Neural cell (in vitro differentiated cells): ENCODE measurements around the gene MAP4K4. TPM values are rescaled to one million over a fixed set of nuclear protein-coding genes. Genes with fewer than 3 reads are reported as not detected.

Experiments
- H2AFZ ChIP-seq: fragments of 200-600, 300-800 bp; sonication (generic), shearing (Covaris generic); 2 replicates; pipeline ENCODE4 v1.6.0; 2014; ENCODE audit warnings: low read depth, mild to moderate bottlenecking, antibody characterized with exemption, low read length, moderate library complexity
- H3F3A ChIP-seq: fragments of 200-600 bp; shearing (Covaris generic); 2 replicates; pipeline ENCODE4 v1.6.1; 2016; ENCODE audit warnings: mild to moderate bottlenecking, moderate library complexity, mixed read lengths, antibody characterized with exemption, low read length; ENCODE audit not compliant: insufficient read depth, poor library complexity, severe bottlenecking
- H3K27ac ChIP-seq: fragments of 200-600, 300-800 bp; sonication (generic), shearing (Covaris generic); 2 replicates; pipeline ENCODE4 v1.5.1; 2014; ENCODE audit warnings: mild to moderate bottlenecking, low read length, moderate library complexity
- H3K27me3 ChIP-seq: fragments of 300-800, 200-600 bp; sonication (generic), shearing (Covaris generic); 2 replicates; pipeline ENCODE4 v1.6.0; 2014; ENCODE audit warnings: mild to moderate bottlenecking, low read depth, low read length, moderate library complexity; ENCODE audit not compliant: insufficient read depth
- H3K36me3 ChIP-seq: fragments of 300-800, 200-600 bp; sonication (generic), shearing (Covaris generic); 2 replicates; pipeline ENCODE4 v1.5.1; 2014; ENCODE audit warnings: mild to moderate bottlenecking, antibody characterized with exemption, low read length, moderate library complexity; ENCODE audit not compliant: insufficient read depth
- H3K4me2 ChIP-seq: fragments of 300-800, 200-600 bp; sonication (generic), shearing (Covaris generic); 2 replicates; pipeline ENCODE4 v1.6.0; 2014; ENCODE audit warnings: mild to moderate bottlenecking, low read length
- H3K4me3 ChIP-seq: fragments of 300-800, 200-600 bp; sonication (generic), shearing (Covaris generic); 2 replicates; pipeline ENCODE4 v1.5.1; 2014; ENCODE audit warnings: mild to moderate bottlenecking, low read length, moderate library complexity
- H3K79me2 ChIP-seq: fragments of 200-600 bp; shearing (Covaris generic); replicated peaks from 2 replicates; pipeline ENCODE4 v1.6.0; 2014; ENCODE audit warnings: mild to moderate bottlenecking, low read length, moderate library complexity; ENCODE audit not compliant: insufficient read depth
- H3K9ac ChIP-seq: fragments of 300-800, 200-600 bp; sonication (generic), shearing (Covaris generic); 2 replicates; pipeline ENCODE4 v1.6.1; 2016; ENCODE audit warnings: mild to moderate bottlenecking, low read length, mixed read lengths
- H3K9me2 ChIP-seq: fragments of 200-600 bp; shearing (Covaris generic); 2 replicates; pipeline ENCODE4 v1.6.1; 2016; ENCODE audit warnings: mild to moderate bottlenecking, low read length, mixed read lengths; ENCODE audit not compliant: insufficient read depth
- H3K9me3 ChIP-seq: fragments of 200-600, 300-800 bp; sonication (generic), shearing (Covaris generic); 2 replicates; pipeline ENCODE4 v1.6.1; 2016; ENCODE audit warnings: mild to moderate bottlenecking, mixed run types, low read length, moderate library complexity, mixed read lengths
- H4K20me1 ChIP-seq: fragments of 200-600 bp; shearing (Covaris generic); 2 replicates; pipeline ENCODE4 v1.6.1; 2016; ENCODE audit warnings: mild to moderate bottlenecking, mixed run types; ENCODE audit not compliant: insufficient read depth
- EP300 ChIP-seq: fragments of 450-650 bp; conservative IDR thresholded peaks from 2 replicates; pipeline ENCODE4 v1.6.1; 2014; ENCODE audit warnings: antibody characterized with exemption, mild to moderate bottlenecking, moderate library complexity; ENCODE audit not compliant: poor library complexity, severe bottlenecking
- EZH2 ChIP-seq: fragments of 200-600, 300-800 bp; shearing (Covaris generic), sonication (generic); IDR thresholded peaks from 2 replicates; pipeline ENCODE4 v1.6.1; 2014; ENCODE audit warnings: antibody characterized with exemption, low read length, borderline replicate concordance, mild to moderate bottlenecking; ENCODE audit not compliant: insufficient read depth, poor library complexity, severe bottlenecking
- MXI1 ChIP-seq: fragments of 450-650 bp; conservative IDR thresholded peaks from 2 replicates; pipeline ENCODE4 v1.6.1; 2014; ENCODE audit warnings: antibody characterized with exemption, mild to moderate bottlenecking; ENCODE audit not compliant: poor library complexity, severe bottlenecking
- POLR2AphosphoS5 ChIP-seq: IDR thresholded peaks from 2 replicates; pipeline ENCODE4 v1.6.1; 2012
- RAD21 ChIP-seq: fragments of 450-650 bp; conservative IDR thresholded peaks from 2 replicates; pipeline ENCODE4 v1.6.1; 2014; ENCODE audit warnings: antibody characterized with exemption, mild to moderate bottlenecking, moderate library complexity
- SMC3 ChIP-seq: fragments of 450-650 bp; conservative IDR thresholded peaks from 2 replicates; pipeline ENCODE4 v1.6.1; 2014; ENCODE audit warnings: antibody characterized with exemption, mild to moderate bottlenecking, moderate library complexity; ENCODE audit not compliant: poor library complexity
- TAF1 ChIP-seq: IDR thresholded peaks from 2 replicates; pipeline ENCODE4 v1.6.1; 2012; ENCODE audit warnings: low read depth
- polyA plus RNA-seq: library from polyadenylated mRNA; depleted of rRNA; stranded (reverse); fragments of >200 nt; gene quantifications from 2 replicates; pipeline ENCODE4 v1.2.3, GENCODE V29; 2014
- TF ChIP-seq, protein P1 (sequence below): fragments of 450-650 bp; IDR thresholded peaks from 2 replicates; pipeline ENCODE4 v1.5.1; 2014; ENCODE audit warnings: antibody characterized with exemption, mild to moderate bottlenecking, moderate library complexity; ENCODE audit not compliant: poor library complexity, severe bottlenecking
- TF ChIP-seq, protein P2 (sequence below): IDR thresholded peaks from 2 replicates; pipeline ENCODE4 v1.6.1; 2012; ENCODE audit warnings: borderline replicate concordance

The MAP4K4 gene
- polyA plus RNA-seq, 1 donor from 2014 or later, result 125 TPM

DNA sequence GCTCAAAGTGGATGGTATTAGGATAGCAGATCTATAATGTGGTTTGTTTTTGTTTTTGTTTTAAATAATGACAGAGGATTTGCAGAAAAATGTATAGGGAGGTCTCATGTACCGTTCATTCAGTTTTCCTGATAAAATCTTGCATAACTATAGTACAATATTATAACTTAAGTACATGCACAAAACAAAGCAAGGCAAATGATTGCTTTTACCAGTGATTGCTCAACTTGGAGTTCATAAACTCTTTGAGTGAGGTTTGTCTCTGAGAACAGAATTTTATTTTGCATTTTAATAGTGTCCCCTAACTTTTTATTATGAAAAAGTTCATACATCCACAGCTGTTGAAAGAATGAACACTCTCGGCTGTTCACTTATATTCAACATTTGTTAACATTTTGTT, 96.6 kb downstream of the MAP4K4 start (continued):
- TF ChIP-seq, protein P1, sequence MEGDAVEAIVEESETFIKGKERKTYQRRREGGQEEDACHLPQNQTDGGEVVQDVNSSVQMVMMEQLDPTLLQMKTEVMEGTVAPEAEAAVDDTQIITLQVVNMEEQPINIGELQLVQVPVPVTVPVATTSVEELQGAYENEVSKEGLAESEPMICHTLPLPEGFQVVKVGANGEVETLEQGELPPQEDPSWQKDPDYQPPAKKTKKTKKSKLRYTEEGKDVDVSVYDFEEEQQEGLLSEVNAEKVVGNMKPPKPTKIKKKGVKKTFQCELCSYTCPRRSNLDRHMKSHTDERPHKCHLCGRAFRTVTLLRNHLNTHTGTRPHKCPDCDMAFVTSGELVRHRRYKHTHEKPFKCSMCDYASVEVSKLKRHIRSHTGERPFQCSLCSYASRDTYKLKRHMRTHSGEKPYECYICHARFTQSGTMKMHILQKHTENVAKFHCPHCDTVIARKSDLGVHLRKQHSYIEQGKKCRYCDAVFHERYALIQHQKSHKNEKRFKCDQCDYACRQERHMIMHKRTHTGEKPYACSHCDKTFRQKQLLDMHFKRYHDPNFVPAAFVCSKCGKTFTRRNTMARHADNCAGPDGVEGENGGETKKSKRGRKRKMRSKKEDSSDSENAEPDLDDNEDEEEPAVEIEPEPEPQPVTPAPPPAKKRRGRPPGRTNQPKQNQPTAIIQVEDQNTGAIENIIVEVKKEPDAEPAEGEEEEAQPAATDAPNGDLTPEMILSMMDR, result no peak
- TF ChIP-seq TAF1 (no peak), MXI1 (no peak)

DNA sequence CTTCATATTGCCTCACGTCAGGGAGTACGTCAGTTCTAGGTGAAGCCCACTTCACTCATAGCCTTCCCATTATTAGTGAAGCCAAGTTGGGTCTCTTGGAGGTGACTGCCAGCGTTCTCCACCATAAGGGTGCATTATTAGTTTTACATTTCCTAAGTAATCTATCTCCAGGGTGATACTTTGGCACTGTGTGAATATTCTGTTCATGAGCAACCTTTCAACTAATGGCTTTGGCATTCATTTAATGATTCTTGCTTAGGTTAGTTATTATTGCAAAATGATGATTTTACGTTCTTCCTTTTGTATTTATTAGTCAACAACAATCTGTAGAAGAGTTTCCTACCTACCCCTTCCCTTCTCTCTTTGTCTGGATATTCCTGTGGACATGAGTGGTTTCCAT, 97.5 kb downstream of the MAP4K4 start:
- Histone ChIP-seq H2AFZ (no peak overlapping the region), H3K9me3 (no peaks in the 10 kb centered on the region), H3K27ac (no peak overlapping the region), H4K20me1 (peaks cover 17% of the 10 kb centered on the region), H3K9ac (no peak overlapping the region), H3F3A (no peaks in the 10 kb centered on the region), H3K4me2 (no peak overlapping the region), H3K79me2 (peaks cover 80% of the 10 kb centered on the region), H3K9me2 (no peaks in the 10 kb centered on the region), H3K27me3 (no peaks in the 10 kb centered on the region), H3K36me3 (no peaks in the 10 kb centered on the region), H3K4me3 (no peak overlapping the region)
- TF ChIP-seq TAF1 (no peak), MXI1 (no peak), SMC3 (no peak), POLR2AphosphoS5 (no peak), EP300 (no peak), EZH2 (no peak), RAD21 (no peak)
- TF ChIP-seq, protein P2, sequence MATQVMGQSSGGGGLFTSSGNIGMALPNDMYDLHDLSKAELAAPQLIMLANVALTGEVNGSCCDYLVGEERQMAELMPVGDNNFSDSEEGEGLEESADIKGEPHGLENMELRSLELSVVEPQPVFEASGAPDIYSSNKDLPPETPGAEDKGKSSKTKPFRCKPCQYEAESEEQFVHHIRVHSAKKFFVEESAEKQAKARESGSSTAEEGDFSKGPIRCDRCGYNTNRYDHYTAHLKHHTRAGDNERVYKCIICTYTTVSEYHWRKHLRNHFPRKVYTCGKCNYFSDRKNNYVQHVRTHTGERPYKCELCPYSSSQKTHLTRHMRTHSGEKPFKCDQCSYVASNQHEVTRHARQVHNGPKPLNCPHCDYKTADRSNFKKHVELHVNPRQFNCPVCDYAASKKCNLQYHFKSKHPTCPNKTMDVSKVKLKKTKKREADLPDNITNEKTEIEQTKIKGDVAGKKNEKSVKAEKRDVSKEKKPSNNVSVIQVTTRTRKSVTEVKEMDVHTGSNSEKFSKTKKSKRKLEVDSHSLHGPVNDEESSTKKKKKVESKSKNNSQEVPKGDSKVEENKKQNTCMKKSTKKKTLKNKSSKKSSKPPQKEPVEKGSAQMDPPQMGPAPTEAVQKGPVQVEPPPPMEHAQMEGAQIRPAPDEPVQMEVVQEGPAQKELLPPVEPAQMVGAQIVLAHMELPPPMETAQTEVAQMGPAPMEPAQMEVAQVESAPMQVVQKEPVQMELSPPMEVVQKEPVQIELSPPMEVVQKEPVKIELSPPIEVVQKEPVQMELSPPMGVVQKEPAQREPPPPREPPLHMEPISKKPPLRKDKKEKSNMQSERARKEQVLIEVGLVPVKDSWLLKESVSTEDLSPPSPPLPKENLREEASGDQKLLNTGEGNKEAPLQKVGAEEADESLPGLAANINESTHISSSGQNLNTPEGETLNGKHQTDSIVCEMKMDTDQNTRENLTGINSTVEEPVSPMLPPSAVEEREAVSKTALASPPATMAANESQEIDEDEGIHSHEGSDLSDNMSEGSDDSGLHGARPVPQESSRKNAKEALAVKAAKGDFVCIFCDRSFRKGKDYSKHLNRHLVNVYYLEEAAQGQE, result no peak
- TF ChIP-seq, protein P1, result no peak
